GM18498 (cell line): ENCODE measurements around the gene HCAR2.
"Not testable (repeated sequence)": the region's sequence is repeated elsewhere in the genome, so short reads cannot be mapped to it uniquely, and the experiment has no call there.

Source experiments
- ATAC-seq: cut with Tn5 transposase; IDR thresholded peaks from one replicate; pipeline ENCODE4 v1.9.1; 2021; ENCODE audit warnings: mild to moderate bottlenecking, moderate library complexity; ENCODE audit not compliant: unreplicated experiment

HCAR2 gene

GRCh38 chr12:122669397-122670070 lies 33.6 kb downstream of the HCAR2 start:
- no peak for ATAC-seq

GRCh38 chr12:122668268-122668667 lies 34.9 kb downstream of the HCAR2 start:
- ATAC-seq: no peak

- ATAC-seq: no peak
These were observed 37.4 kb downstream of the HCAR2 start for GRCh38 chr12:122665759-122666158.

- no peak for ATAC-seq
These were observed 37.8 kb downstream of the HCAR2 start for GRCh38 chr12:122665349-122665748.

GRCh38 chr12:122661938-122662337 lies 41.2 kb downstream of the HCAR2 start:
- ATAC-seq: no peak

- ATAC-seq: no peak
These were observed 41.9 kb downstream of the HCAR2 start for GRCh38 chr12:122661246-122661645.

GRCh38 chr12:122659579-122659978 lies 43.6 kb downstream of the HCAR2 start:
- ATAC-seq: no peak

- ATAC-seq: no peak
These were observed 46.9 kb downstream of the HCAR2 start for GRCh38 chr12:122656298-122656697.

GRCh38 chr12:122653291-122653690 lies 49.9 kb downstream of the HCAR2 start:
- not testable (repeated sequence) for ATAC-seq

- ATAC-seq: no peak
These were observed 51.5 kb downstream of the HCAR2 start for GRCh38 chr12:122651520-122652224.
